ENCODE measurements around the gene NEUROG3. TPM values are rescaled to one million over a fixed set of nuclear protein-coding genes. Genes with fewer than 3 reads are reported as not detected.

The NEUROG3 gene
- total RNA-seq = not detected
- polyA plus RNA-seq = under 1 TPM in 1 of 2 donors, not detected in 1; 0.05 TPM
- long read RNA-seq, donor 1 = 0 reads
- long read RNA-seq, donor 2 = 0 reads
- long read RNA-seq, donor 3 = 0 reads
- long read RNA-seq, donor 4 = 0 reads
- long read RNA-seq, donor 5, partial matches to known transcripts = 0 of 2 reads
- long read RNA-seq, donor 5, other reads (novel, unspliced or antisense) = 0 of 2 reads

DNA sequence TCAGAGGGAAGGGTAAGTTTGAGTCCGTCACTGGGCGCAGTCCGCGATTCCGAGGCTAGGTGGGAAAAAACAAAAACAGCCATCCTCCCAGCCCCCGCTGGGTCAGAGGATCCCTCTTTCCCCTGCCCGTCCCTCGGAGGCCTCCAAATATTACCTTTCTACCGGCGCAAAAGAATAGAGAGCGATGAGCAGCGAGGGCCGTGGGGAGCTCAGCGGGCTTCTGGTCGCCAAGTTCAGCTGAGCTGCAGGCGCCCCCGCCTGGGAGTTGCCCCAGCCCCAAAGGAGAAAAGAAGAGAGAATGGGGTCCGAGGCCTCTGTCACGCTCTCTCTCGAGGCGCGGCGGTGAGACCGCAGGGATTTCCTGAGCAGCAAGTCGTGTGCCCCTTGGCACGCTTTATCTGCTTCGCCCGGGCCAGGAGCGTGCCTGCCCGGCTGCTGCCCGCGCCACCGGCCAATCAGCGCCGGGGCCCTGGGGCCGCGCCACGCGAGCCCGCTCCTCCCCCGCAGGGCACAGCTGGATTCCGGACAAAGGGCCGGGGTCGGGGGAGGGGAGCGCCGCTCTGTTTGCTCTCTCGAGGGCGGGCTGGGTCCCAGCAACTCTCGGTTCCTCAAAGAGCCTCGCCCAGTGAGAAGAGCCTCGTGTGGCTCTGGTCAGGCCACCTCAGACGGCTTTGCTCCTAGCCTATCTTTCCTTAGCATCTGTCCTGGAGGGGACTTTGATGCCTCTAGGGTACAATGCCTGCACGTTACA, at the start of gene NEUROG3:
Gene NEUROG3 (minus strand): TSS at position 367 of the 751 bp plus-strand sequence. CDS start 379 bp downstream, outside the sequence.
- 1 to 2% methylated on average over 41 to 53 of the region's 53 CpGs for WGBS, 2 donors
- no peak within 1 kb of the TSS for H3K4me3 ChIP-seq
- TF ChIP-seq, protein P1, sequence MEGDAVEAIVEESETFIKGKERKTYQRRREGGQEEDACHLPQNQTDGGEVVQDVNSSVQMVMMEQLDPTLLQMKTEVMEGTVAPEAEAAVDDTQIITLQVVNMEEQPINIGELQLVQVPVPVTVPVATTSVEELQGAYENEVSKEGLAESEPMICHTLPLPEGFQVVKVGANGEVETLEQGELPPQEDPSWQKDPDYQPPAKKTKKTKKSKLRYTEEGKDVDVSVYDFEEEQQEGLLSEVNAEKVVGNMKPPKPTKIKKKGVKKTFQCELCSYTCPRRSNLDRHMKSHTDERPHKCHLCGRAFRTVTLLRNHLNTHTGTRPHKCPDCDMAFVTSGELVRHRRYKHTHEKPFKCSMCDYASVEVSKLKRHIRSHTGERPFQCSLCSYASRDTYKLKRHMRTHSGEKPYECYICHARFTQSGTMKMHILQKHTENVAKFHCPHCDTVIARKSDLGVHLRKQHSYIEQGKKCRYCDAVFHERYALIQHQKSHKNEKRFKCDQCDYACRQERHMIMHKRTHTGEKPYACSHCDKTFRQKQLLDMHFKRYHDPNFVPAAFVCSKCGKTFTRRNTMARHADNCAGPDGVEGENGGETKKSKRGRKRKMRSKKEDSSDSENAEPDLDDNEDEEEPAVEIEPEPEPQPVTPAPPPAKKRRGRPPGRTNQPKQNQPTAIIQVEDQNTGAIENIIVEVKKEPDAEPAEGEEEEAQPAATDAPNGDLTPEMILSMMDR (IDR thresholded peaks at IDR 0.05; ENCODE audit: control extremely low read depth, extremely low read depth) = no peak
- peaks cover 23 to 88% (median 72%) of the 10 kb centered on the region in 3 donors for H3K27me3 ChIP-seq (ENCODE audit: control insufficient read depth in 3 of 3, insufficient read depth in 3 of 3, low read length in 2 of 3)
- no peaks in the 10 kb centered on the region for H3K36me3 ChIP-seq (ENCODE audit: control insufficient read depth in 4 of 4, insufficient read depth in 4 of 4, low read length in 4 of 4)
- H3K9me3 ChIP-seq (ENCODE audit: control insufficient read depth in 4 of 4, insufficient read depth in 3 of 4, low read length in 3 of 4) = peaks cover 0 to 10% (median 0%) of the 10 kb centered on the region in 4 donors
- no peak within 1 kb of the TSS for H3K27ac ChIP-seq (ENCODE audit: low read depth in 1 of 2, low read length in 1 of 2)
- DNase-seq = no peak
- ATAC-seq (ENCODE audit: insufficient read depth, low FRiP score) = no peak
- H3K9ac ChIP-seq (ENCODE audit: insufficient read depth in 1 of 2, low read length in 2 of 2) = no peak within 1 kb of the TSS
- H3K4me1 ChIP-seq (ENCODE audit: control insufficient read depth in 5 of 5, insufficient read depth in 5 of 5, low read length in 5 of 5) = peaks cover 0 to 15% (median 0%) of the 10 kb centered on the region in 5 donors

- DNase-seq = no peak
- no peaks in the 10 kb centered on the region for H3K27me3 ChIP-seq (ENCODE audit: control insufficient read depth in 3 of 3, insufficient read depth in 3 of 3, low read length in 2 of 3)
- no peaks in the 10 kb centered on the region for H3K9me3 ChIP-seq (ENCODE audit: control insufficient read depth in 4 of 4, insufficient read depth in 3 of 4, low read length in 3 of 4)
- TF ChIP-seq, protein P1 (IDR thresholded peaks at IDR 0.05; ENCODE audit: control extremely low read depth, extremely low read depth) = no peak
- H3K4me3 ChIP-seq = no peak overlapping the region
- no peak overlapping the region for H3K27ac ChIP-seq (ENCODE audit: low read depth in 1 of 2, low read length in 1 of 2)
- no peaks in the 10 kb centered on the region for H3K4me1 ChIP-seq (ENCODE audit: control insufficient read depth in 5 of 5, insufficient read depth in 5 of 5, low read length in 5 of 5)
- 50 to 53% methylated on average over 5 of the region's 5 CpGs for WGBS, 2 donors
- no peak overlapping the region for H3K9ac ChIP-seq (ENCODE audit: insufficient read depth in 1 of 2, low read length in 2 of 2)
- no peaks in the 10 kb centered on the region for H3K36me3 ChIP-seq (ENCODE audit: control insufficient read depth in 4 of 4, insufficient read depth in 4 of 4, low read length in 4 of 4)
- no peak for ATAC-seq (ENCODE audit: insufficient read depth, low FRiP score)
Observed at GRCh38 chr10:69620625-69621024, 47.4 kb upstream of the NEUROG3 start.

- Histone ChIP-seq H3K9ac (ENCODE audit: insufficient read depth in 1 of 2, low read length in 2 of 2) (no peak overlapping the region), H3K36me3 (ENCODE audit: control insufficient read depth in 4 of 4, insufficient read depth in 4 of 4, low read length in 4 of 4) (no peaks in the 10 kb centered on the region), H3K4me3 (no peak overlapping the region), H3K27me3 (ENCODE audit: control insufficient read depth in 3 of 3, insufficient read depth in 3 of 3, low read length in 2 of 3) (no peaks in the 10 kb centered on the region), H3K27ac (ENCODE audit: low read depth in 1 of 2, low read length in 1 of 2) (no peak overlapping the region), H3K9me3 (ENCODE audit: control insufficient read depth in 4 of 4, insufficient read depth in 3 of 4, low read length in 3 of 4) (no peaks in the 10 kb centered on the region), H3K4me1 (ENCODE audit: control insufficient read depth in 5 of 5, insufficient read depth in 5 of 5, low read length in 5 of 5) (no peaks in the 10 kb centered on the region)
- no peak for ATAC-seq (ENCODE audit: insufficient read depth, low FRiP score)
- no peak for DNase-seq
- 79 to 87% methylated on average over 7 of the region's 7 CpGs for WGBS, 2 donors
- TF ChIP-seq, protein P1 (IDR thresholded peaks at IDR 0.05; ENCODE audit: control extremely low read depth, extremely low read depth) = no peak
Observed at GRCh38 chr10:69619626-69620025, 46.4 kb upstream of the NEUROG3 start.

Measured in lung (tissue), 16 donors.